GM18861 (cell line): Measurements from ENCODE around the gene PTCH2.

Source experiments
- ATAC-seq: cut with Tn5 transposase; IDR thresholded peaks from one replicate; pipeline ENCODE4 v1.9.1; 2021; ENCODE audit not compliant: unreplicated experiment

The PTCH2 gene

GRCh38 chr1:44842862-44843655 is at the start of gene PTCH2:
Gene PTCH2 (minus strand): TSS chr1:44843253. CDS start chr1:44842932, 321 bp downstream.
- no peak for ATAC-seq

GRCh38 chr1:44890007-44890406 is 47.0 kb upstream of the PTCH2 start:
- no peak for ATAC-seq

GRCh38 chr1:44885406-44885805 is 42.4 kb upstream of the PTCH2 start:
- no peak for ATAC-seq

GRCh38 chr1:44884746-44885145 is 41.7 kb upstream of the PTCH2 start:
- no peak for ATAC-seq

GRCh38 chr1:44881011-44881632 is 38.1 kb upstream of the PTCH2 start:
- ATAC-seq, result no peak

GRCh38 chr1:44874155-44874554 is 31.1 kb upstream of the PTCH2 start:
- no peak for ATAC-seq

GRCh38 chr1:44870096-44870495 is 27.0 kb upstream of the PTCH2 start:
- no peak for ATAC-seq

- ATAC-seq, result no peak
Measured at GRCh38 chr1:44867801-44868200, 24.7 kb upstream of the PTCH2 start.

GRCh38 chr1:44862829-44863401 is 19.9 kb upstream of the PTCH2 start:
- no peak for ATAC-seq

- no peak for ATAC-seq
Measured at GRCh38 chr1:44860891-44861425, 17.9 kb upstream of the PTCH2 start.

GRCh38 chr1:44860331-44860730 is 17.3 kb upstream of the PTCH2 start:
- no peak for ATAC-seq

- no peak for ATAC-seq
Measured at GRCh38 chr1:44857446-44857845, 14.4 kb upstream of the PTCH2 start.

GRCh38 chr1:44855742-44856141 is 12.7 kb upstream of the PTCH2 start:
- ATAC-seq, result no peak

- ATAC-seq, result no peak
Measured at GRCh38 chr1:44854970-44855369, 11.9 kb upstream of the PTCH2 start.

- ATAC-seq, result no peak
Measured at GRCh38 chr1:44853201-44853600, 10.1 kb upstream of the PTCH2 start.

GRCh38 chr1:44851308-44851707 is 8.3 kb upstream of the PTCH2 start:
- no peak for ATAC-seq

- no peak for ATAC-seq
Measured at GRCh38 chr1:44849575-44850132, 6.6 kb upstream of the PTCH2 start.

- ATAC-seq, result no peak
Measured at GRCh38 chr1:44848456-44849181, 5.6 kb upstream of the PTCH2 start.

- ATAC-seq, result no peak
Measured at GRCh38 chr1:44847845-44848244, 4.8 kb upstream of the PTCH2 start.

GRCh38 chr1:44846985-44847384 is 3.9 kb upstream of the PTCH2 start:
- ATAC-seq, result no peak

- no peak for ATAC-seq
Measured at GRCh38 chr1:44842486-44842861, 579 bp downstream of the PTCH2 start.
